ENCODE results near the gene SGTA. TPM values are rescaled to one million over a fixed set of nuclear protein-coding genes. Genes with fewer than 3 reads are reported as not detected.

SGTA gene
- total and polyA plus RNA-seq, 2 of the 4 experiments (the other 2 are of a cell fraction): 17.4 to 72.9 TPM

DNA sequence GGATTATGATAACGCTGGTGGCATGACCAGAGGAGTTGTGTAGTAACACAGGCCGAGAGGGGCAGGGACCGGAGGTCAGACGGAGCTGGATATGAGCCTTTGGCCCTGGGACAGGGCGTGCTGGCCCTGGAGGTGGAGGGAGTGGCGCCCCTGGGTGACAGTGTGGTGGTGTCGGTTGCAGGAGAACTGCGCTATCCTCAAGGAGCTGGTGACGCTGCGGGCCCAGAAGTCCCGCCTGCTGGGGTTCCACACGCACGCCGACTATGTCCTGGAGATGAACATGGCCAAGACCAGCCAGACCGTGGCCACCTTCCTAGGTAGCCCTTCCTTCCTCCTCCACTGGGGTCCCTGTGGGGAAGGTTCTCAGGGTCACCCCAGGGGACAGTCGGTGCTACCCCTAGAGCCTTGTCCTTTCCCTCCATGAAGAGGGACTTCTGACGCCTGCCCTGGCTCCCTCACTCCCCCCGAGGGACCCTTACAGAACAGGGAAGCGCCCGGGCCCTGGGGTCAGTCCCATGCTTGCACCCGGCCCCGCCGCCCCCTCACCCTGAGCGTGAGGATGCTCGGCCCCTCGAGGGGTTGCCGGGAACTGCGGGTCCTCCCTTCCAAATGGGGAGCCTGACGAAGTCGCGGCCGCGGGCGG lies 23.8 kb upstream of the SGTA start:
- peaks cover 51% of the 10 kb centered on the region for H3K36me3 ChIP-seq (ENCODE audit: control insufficient read depth, insufficient read depth, low read length)
- no peak overlapping the region for H3K18ac ChIP-seq (ENCODE audit: low read depth, low read length)
- no peak for TF ChIP-seq CTCF (conservative IDR thresholded peaks at IDR 0.05; ENCODE audit: low read depth, low read length)
- TF ChIP-seq FOS (IDR thresholded peaks at IDR 0.05; ENCODE audit: low read depth, low read length): no peak
- no peak for TF ChIP-seq RCOR1 (IDR thresholded peaks at IDR 0.05; ENCODE audit: insufficient replicate concordance, low read length)
- in situ Hi-C loops (cut with MboI; ENCODE audit: low sequenced_read_pairs): no loop called here
- DNase-seq (no peak), ATAC-seq (ENCODE audit: low read depth) (no peak)
- H3K4ac ChIP-seq (ENCODE audit: low read depth, low read length): no peak overlapping the region
- H2AFZ ChIP-seq (replicated peaks; ENCODE audit: low read length, poor library complexity): no peak overlapping the region
- no peaks in the 10 kb centered on the region for H3K27me3 ChIP-seq (ENCODE audit: control insufficient read depth, insufficient read depth, low read length)
- H3K23ac ChIP-seq (ENCODE audit: low read depth, low read length): no peak overlapping the region
- H3K56ac ChIP-seq (ENCODE audit: extremely low read depth, insufficient read depth, low read length): no peak overlapping the region
- no peak overlapping the region for H2AK5ac ChIP-seq (ENCODE audit: low read depth, low read length)
- intact Hi-C loops (cut with micrococcal nuclease): no loop called here
- H3K9me1 ChIP-seq (ENCODE audit: insufficient read depth, low read length): no peaks in the 10 kb centered on the region
- no peak overlapping the region for H2BK20ac ChIP-seq (ENCODE audit: low read depth, low read length)
- H3K27ac ChIP-seq (ENCODE audit: insufficient read depth, low read length): no peak overlapping the region
- BruUV-seq (replicated peaks): no TSS peak
- no peak overlapping the region for H2BK15ac ChIP-seq (ENCODE audit: low read depth, low read length)
- no peak overlapping the region for H3K14ac ChIP-seq (replicated peaks; ENCODE audit: low read depth, low read length)
- H4K8ac ChIP-seq (ENCODE audit: low read depth in 2 of 2, low read length in 2 of 2): no peak overlapping the region
- H3K4me2 ChIP-seq (ENCODE audit: low read depth, low read length): no peak overlapping the region
- no peak overlapping the region for H2BK5ac ChIP-seq (ENCODE audit: low read depth, low read length, poor library complexity, severe bottlenecking)
- no peak overlapping the region for H3K4me3 ChIP-seq (ENCODE audit: insufficient read depth, low read depth, low read length)
- ChIA-PET CTCF (no interaction called here), POLR2A (ENCODE audit: unreplicated experiment) (no interaction called here)
- no peaks in the 10 kb centered on the region for H3K9me3 ChIP-seq (ENCODE audit: control insufficient read depth, insufficient read depth, low read length)
- H3K4me1 ChIP-seq (ENCODE audit: control insufficient read depth, insufficient read depth, low read length): no peaks in the 10 kb centered on the region
- H3K79me1 ChIP-seq (ENCODE audit: low read depth in 1 of 2, low read length in 2 of 2): peaks cover 0 to 9% of the 10 kb centered on the region in 2 experiments; a peak in 2 of 4 replicates
- 94% methylated on average over 16 of the region's 34 CpGs; no CpG with 5 or more reads in 1 of the 2 experiments for WGBS, 2 experiments (ENCODE audit: extremely low coverage in 2 of 2, insufficient read length in 1 of 2)
- dilution Hi-C loops (cut with HindIII; ENCODE audit: low sequenced_read_pairs, unreplicated experiment): no loop called here
- H4K91ac ChIP-seq (ENCODE audit: insufficient read depth, low read depth, low read length): no peak overlapping the region
- H3K9ac ChIP-seq (ENCODE audit: low read depth, low read length): no peak overlapping the region
- H4K20me1 ChIP-seq (ENCODE audit: insufficient read depth, low read length): peaks cover 6% of the 10 kb centered on the region; the same call in 1 of the 2 replicates
- no peak overlapping the region for H4K5ac ChIP-seq (ENCODE audit: low read depth, low read length)
- H2BK120ac ChIP-seq (ENCODE audit: low read depth, low read length): no peak overlapping the region
- H2AK9ac ChIP-seq (replicated peaks; ENCODE audit: low read depth, low read length, poor library complexity): no peak overlapping the region

Measured in IMR-90 (cell line).